Fibroblast of the conjunctiva (primary cell): ENCODE data around the gene DTHD1.

Source experiments
- DNase-seq: peaks from one replicate; pipeline ENCODE4 v3.0.0-alpha.2; 2010; ENCODE audit warnings: low read depth

DTHD1 gene

DNA sequence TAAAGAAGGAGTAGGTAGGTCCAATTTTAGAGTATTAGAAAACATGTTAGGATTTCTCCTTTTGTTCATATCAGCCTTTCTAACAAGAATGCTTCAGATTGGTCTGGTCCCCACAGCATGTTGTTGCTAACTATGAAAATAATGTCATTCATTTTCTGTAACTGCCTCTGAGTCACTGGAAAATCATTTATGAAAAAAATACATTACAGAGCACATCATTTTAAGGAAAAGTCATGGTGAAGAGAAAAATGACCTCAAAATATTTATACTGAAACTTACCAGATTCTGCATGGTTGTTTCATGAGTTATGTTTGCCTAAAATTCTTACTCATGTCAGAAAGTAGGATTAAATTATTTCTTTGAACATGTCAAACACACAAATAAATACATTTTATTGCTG is 35.2 kb downstream of the DTHD1 start:
- no peak for DNase-seq

GRCh38 chr4:36317721-36318120 is 36.3 kb downstream of the DTHD1 start:
- DNase-seq: no peak

GRCh38 chr4:36320117-36320896 is 38.9 kb downstream of the DTHD1 start:
- DNase-seq: no peak

DNA sequence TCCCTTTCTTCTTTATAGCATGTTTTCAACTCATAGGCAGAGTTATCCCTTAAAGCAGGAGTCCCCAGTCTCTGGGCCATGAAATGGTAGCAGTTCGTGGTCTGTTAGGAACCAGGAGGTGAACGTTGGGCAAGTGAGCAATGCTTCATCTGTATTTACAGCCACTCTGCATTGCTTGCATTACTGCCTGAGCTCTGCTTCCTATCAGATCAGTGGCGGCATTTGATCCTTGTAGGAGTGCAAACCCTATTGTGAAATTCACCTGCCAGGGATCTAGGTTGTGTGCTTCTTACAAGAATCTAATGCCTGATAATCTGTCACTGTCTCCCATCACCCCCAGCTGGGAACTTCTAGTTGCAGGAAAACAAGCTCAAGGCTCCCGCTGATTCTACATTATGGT is 39.8 kb downstream of the DTHD1 start:
- DNase-seq: no peak

- no peak for DNase-seq
These were observed 41.5 kb downstream of the DTHD1 start for GRCh38 chr4:36322921-36323354.

- DNase-seq: no peak
These were observed 42.5 kb downstream of the DTHD1 start for GRCh38 chr4:36323816-36324419.

DNA sequence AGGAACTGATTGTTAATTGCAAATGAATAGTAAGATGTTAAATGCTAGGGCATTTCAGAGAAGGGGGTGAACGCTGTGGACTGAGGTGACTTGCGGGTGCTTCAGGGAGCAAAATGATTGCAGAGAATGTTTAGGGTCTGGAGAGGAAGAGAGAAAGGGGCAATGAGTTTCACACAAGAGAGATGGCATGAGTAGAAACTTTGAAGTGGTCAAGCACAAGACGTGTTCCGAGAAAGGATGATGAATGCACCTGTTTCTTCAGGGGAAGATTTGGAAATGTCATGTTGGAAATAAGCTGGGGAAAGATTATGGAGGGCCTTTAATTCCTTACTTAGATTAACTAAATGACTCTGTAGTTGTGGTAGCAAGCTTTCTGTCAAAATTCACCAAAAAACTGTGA is 43.4 kb downstream of the DTHD1 start:
- DNase-seq: no peak

GRCh38 chr4:36325499-36325898 is 44.1 kb downstream of the DTHD1 start:
- no peak for DNase-seq

DNA sequence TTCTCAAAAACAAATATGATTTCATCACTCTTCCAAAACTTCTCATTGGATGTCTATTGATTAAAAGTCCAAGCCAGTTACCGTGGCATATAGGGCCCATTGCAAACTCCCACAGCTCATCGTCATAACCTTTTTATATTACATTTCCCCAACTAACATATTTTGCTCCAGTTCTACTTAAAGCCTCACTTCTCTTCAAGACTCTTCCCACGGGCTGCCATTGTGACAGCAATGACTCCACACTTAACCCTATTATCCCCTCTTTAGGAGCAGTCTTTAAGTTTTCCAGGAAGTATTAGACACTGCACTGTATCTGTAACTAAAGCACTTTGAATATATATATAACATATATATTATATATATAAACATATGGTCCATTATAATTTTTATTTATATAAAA is 44.5 kb downstream of the DTHD1 start:
- no peak for DNase-seq

- DNase-seq: no peak
These were observed 45.1 kb downstream of the DTHD1 start for GRCh38 chr4:36326476-36327029.

DNA sequence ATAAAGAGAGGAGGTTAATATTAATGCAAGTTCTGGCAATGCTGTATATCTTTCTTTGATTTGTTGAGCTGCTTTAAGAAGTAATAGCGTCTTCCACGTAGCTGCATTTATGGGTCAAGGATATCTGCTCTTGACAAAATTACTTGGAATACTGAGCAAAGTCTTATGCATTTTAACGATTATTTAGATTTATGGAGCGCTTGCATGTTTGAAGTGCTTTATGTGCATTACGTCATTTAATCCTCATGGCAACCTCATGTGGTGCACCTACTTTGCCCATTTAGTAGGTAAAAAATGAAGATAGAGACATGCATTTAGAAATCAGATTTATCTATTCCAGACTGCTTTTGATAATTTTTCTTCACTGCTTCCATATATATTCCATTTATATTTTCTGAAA is 46.0 kb downstream of the DTHD1 start:
- DNase-seq: no peak

DNA sequence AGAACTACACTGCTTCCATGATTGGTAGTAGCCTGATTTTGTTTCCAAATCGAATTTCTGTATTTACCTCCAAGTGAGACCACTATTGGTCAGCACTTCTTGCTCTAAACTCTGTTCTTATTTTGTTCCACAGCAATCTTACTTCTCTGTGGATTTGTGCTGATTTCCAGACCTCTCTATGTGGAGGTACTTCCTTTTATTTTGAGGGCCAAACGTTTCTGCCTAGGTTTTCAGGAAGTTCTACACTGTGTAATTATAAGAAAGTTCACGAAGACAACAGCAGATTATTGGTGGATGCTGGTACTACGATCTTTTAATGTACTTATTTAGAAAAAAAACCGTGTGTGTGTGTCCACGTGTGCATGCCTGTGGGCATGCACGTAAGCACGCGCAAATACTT is 46.7 kb downstream of the DTHD1 start:
- no peak for DNase-seq

DNA sequence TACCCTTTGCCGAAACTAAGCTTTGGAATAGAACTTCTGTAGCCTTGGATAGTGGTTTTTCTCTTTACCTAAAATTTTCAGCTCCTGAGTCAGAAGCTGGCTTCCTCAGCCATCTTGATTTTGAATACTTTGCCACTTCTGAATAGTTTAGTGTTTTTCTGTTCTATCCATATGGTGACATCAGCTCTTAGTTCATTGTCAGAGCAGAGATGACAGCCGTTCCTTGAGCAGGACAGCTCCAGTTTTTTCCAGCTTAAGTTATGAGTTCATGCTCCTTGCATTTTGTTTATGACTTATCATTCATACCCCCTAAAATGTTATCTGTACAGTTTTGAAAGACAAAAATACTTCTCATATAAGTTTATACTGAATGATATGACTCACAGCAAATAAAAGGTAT is 47.8 kb downstream of the DTHD1 start:
- DNase-seq: no peak

DNA sequence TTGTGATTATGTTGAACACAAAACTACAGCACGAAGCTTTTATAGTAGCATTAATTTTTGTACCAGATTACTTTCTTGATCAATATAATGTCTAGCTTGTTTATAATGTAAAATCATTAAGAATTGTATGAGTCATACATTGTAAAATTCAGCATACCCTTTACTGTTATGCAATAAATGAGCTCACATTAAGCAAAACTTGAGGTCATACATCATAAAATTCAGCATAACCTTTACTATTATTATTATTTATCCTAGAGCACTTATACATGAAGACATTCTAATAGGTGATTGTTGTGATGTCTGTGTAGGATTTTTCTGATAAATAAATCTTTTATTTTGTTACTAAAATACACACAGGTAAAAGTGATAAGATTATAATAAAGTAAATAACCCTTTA is 49.4 kb downstream of the DTHD1 start:
- DNase-seq: no peak

GRCh38 chr4:36332023-36332781 is 50.8 kb downstream of the DTHD1 start:
- no peak for DNase-seq

- no peak for DNase-seq
These were observed 51.3 kb downstream of the DTHD1 start for GRCh38 chr4:36332782-36333131.

DNA sequence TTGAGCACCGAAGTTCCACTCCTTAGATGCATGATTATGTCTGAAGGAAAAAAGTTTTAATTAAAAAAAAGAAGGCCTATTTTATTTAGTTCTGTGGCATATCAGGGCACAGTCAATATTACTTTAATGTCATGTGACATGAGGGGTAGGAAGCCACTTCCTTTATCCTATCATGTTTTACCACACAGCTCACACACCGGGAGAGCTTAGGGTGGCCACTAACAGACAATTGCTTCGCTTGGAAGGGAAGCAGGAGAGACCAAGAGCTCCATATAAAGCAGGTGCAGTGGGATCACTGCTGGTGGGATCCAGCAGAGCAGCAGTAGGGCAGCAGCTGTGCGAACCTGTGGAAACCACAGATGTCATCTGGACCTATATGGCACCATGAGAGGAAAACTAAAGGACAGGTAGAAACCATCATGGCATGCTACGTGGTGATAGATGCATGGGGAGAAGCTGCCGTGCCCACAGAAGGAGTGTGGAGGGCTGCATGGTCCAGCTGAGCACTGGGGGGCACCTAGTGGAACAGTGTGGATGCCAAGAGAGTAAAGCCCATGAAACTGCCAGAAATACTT is 52.0 kb downstream of the DTHD1 start:
- no peak for DNase-seq

DNA sequence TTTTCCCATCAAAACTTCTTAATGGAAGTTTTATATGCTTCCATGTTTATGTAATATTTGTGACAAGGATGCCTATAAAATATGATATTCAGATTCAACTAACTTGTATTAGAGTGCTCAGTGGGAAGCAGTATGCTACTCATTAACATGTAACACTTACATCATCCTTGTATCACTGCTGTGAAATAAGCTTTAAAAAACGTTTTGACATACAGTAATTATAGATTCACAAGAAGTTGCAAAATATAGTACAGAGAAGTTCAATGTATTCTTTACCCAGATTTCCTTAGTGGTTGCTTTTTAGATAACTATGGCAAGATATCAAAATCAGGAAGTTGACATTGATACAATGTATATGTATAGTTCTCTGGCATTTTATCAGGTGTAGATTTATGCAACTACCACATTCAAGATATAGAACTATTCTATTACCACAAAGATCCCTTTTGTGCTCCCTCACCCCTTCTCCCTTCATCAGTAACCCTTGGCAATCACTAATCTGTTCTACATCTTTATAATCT is 56.3 kb downstream of the DTHD1 start:
- no peak for DNase-seq

- no peak for DNase-seq
These were observed 57.6 kb downstream of the DTHD1 start for GRCh38 chr4:36338973-36339372.

DNA sequence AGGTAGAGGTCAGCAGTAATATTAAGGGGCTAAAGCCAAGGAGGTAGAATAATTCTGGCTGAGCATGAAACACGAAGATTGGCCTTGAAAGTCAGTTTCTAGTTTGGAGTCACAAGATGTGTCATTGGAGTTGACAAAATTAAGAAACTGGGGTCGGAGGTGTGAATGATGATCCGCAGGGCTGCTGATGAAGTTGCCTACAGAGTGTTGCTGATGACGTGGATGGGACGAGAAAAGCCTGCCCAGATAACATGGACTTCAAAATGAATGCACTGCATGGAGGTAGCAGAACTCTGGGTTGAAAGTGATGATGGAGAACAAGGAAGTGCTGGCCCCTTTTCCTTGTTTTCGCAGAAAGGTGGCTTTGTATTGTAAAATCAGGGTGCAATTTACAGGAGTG is 60.5 kb downstream of the DTHD1 start:
- no peak for DNase-seq

DNA sequence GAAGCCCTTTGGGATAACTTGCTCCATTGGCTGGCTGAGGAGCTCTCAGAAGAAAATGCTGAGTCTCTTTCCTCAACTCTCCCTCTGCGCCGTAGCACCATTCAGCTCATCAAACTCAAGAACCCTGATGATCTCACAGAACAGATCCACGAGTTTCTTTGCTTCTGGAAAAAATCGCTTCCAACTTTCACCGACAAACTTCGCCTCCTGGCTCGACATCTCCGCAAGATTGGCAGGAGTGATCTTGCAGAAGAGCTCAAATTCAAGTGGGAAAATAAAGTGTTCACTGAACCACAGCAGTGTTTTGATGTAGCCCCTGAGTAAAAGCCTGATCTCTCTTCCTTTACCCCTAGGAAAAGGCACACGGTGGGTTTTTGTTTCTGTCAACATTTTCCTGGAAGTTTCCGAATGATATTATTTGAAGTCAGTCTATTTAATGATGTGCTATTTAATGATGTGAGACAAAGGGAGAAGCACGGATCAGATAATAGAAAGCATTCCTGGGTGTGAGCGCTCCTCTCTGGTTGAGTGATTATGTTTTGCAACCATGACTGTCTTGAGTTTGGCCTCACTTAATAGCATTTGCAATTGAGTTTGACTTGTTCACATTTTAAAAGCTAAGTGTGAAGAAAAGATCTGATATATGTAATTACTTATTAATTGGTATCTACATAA is 62.2 kb downstream of the DTHD1 start:
- no peak for DNase-seq

- DNase-seq: no peak
These were observed 67.1 kb downstream of the DTHD1 start for GRCh38 chr4:36348403-36348938.
